PC-3 (cell line): Measurements from ENCODE around the gene RPS4Y1.
"Not testable (repeated sequence)": the region's sequence is repeated elsewhere in the genome, so short reads cannot be mapped to it uniquely, and the experiment has no call there.

Source experiments
- EZH2 ChIP-seq: fragments of 300-600 bp; sonication (generic); IDR thresholded peaks from one replicate; pipeline ENCODE4 v1.6.1; 2017; ENCODE audit warnings: antibody characterized with exemption, mild to moderate bottlenecking, low read length; ENCODE audit not compliant: unreplicated experiment
- EZH2phosphoT487 ChIP-seq: fragments of 300-600 bp; sonication (generic); IDR thresholded peaks from 2 replicates; pipeline ENCODE4 v1.6.1; 2018; ENCODE audit warnings: mild to moderate bottlenecking, antibody characterized with exemption, low read length, borderline replicate concordance
- TF ChIP-seq, protein P1 (sequence below): fragments of 300-600 bp; sonication (generic); conservative IDR thresholded peaks from 2 replicates; pipeline ENCODE4 v1.5.1; 2017; ENCODE audit warnings: antibody characterized with exemption, low read depth, mild to moderate bottlenecking, low read length

DNA sequence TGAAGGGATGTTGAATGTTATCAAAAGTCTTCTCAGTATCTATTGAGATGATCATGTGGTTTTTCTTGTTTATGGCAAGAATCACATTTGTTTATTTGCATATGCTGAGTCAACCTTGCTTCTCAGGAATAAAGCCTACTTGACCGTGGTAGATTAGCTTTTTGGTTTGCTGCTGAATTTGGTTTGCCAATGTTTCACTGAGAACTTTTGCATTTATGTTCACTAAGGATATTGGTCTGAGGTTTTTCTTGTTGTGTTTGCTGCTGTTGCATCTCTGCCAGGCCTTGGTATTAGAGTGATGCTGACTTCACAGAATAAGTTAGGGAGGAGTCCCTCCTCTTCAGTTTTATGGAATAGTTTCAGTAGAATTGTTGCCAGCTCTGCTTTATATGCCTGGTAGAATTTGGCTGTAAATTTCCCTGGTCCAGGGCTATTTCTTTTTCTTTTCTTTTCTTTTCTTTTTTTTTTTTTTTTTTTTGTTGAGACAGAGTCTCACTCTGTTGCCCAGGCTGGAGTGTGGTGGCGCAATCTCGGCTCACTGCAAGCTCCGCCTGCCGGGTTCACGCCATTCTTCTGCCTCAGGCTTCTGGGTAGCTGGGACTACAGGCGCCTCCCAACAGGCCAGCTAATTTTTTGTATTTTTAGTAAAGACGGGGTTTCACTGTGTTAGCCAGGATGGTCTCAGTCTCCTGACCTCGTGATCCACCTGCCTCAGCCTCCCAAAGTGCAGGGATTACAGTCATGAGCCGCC, 24.1 kb upstream of the RPS4Y1 start:
- not testable (repeated sequence) for TF ChIP-seq EZH2, EZH2phosphoT487
- TF ChIP-seq, protein P1, sequence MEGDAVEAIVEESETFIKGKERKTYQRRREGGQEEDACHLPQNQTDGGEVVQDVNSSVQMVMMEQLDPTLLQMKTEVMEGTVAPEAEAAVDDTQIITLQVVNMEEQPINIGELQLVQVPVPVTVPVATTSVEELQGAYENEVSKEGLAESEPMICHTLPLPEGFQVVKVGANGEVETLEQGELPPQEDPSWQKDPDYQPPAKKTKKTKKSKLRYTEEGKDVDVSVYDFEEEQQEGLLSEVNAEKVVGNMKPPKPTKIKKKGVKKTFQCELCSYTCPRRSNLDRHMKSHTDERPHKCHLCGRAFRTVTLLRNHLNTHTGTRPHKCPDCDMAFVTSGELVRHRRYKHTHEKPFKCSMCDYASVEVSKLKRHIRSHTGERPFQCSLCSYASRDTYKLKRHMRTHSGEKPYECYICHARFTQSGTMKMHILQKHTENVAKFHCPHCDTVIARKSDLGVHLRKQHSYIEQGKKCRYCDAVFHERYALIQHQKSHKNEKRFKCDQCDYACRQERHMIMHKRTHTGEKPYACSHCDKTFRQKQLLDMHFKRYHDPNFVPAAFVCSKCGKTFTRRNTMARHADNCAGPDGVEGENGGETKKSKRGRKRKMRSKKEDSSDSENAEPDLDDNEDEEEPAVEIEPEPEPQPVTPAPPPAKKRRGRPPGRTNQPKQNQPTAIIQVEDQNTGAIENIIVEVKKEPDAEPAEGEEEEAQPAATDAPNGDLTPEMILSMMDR, result not testable (repeated sequence)
